NCI-H187 (cell line): Measurements from ENCODE around the gene GLRA3.
"Not testable (repeated sequence)": the region's sequence is repeated elsewhere in the genome, so short reads cannot be mapped to it uniquely, and the experiment has no call there.

Experiments used
- DNase-seq, 2 experiments: peaks; one replicate each; lab custom pipeline; 2025; lab: John Stamatoyannopoulos, UW

Gene GLRA3

GRCh38 chr4:174714393-174715211, 114.4 kb downstream of the GLRA3 start:
- DNase-seq, result no peak

GRCh38 chr4:174713821-174714220, 115.2 kb downstream of the GLRA3 start:
- DNase-seq, result no peak

GRCh38 chr4:174713181-174713580, 115.9 kb downstream of the GLRA3 start:
- DNase-seq, result no peak

- no peak for DNase-seq
Observed at GRCh38 chr4:174709526-174709925, 119.5 kb downstream of the GLRA3 start.

- no peak for DNase-seq
Observed at GRCh38 chr4:174708381-174708780, 120.7 kb downstream of the GLRA3 start.

- no peak for DNase-seq
Observed at GRCh38 chr4:174707902-174708301, 121.1 kb downstream of the GLRA3 start.

- no peak for DNase-seq
Observed at GRCh38 chr4:174707051-174707676, 121.9 kb downstream of the GLRA3 start.

- DNase-seq, result no peak
Observed at GRCh38 chr4:174702979-174703478, 126.0 kb downstream of the GLRA3 start.

- no peak for DNase-seq
Observed at GRCh38 chr4:174699654-174700053, 129.4 kb downstream of the GLRA3 start.

- no peak for DNase-seq
Observed at GRCh38 chr4:174697896-174698295, 131.2 kb downstream of the GLRA3 start.

- no peak for DNase-seq
Observed at GRCh38 chr4:174697202-174697601, 131.8 kb downstream of the GLRA3 start.

GRCh38 chr4:174696657-174697056, 132.4 kb downstream of the GLRA3 start:
- DNase-seq, result no peak

- DNase-seq, result not testable (repeated sequence)
Observed at GRCh38 chr4:174691876-174692275, 137.2 kb downstream of the GLRA3 start.

- DNase-seq, result no peak
Observed at GRCh38 chr4:174690665-174691064, 138.4 kb downstream of the GLRA3 start.

GRCh38 chr4:174689618-174690017, 139.4 kb downstream of the GLRA3 start:
- DNase-seq, result no peak

GRCh38 chr4:174686826-174687225, 142.2 kb downstream of the GLRA3 start:
- no peak for DNase-seq

GRCh38 chr4:174681723-174682300, 147.2 kb downstream of the GLRA3 start:
- DNase-seq, result no peak

- no peak for DNase-seq
Observed at GRCh38 chr4:174674305-174674840, 154.7 kb downstream of the GLRA3 start.

- DNase-seq, result no peak
Observed at GRCh38 chr4:174673865-174674264, 155.2 kb downstream of the GLRA3 start.

- DNase-seq, result no peak
Observed at GRCh38 chr4:174672276-174672675, 156.8 kb downstream of the GLRA3 start.

GRCh38 chr4:174669270-174669669, 159.8 kb downstream of the GLRA3 start:
- no peak for DNase-seq

GRCh38 chr4:174665799-174666198, 163.2 kb downstream of the GLRA3 start:
- DNase-seq, result no peak

GRCh38 chr4:174663216-174663615, 165.8 kb downstream of the GLRA3 start:
- DNase-seq, result no peak
